ENCODE data around the gene RXRB. TPM values are rescaled to one million over a fixed set of nuclear protein-coding genes. Genes with fewer than 3 reads are reported as not detected.

The RXRB gene
- total and polyA plus RNA-seq, 2 of the 13 experiments (the other 11 are each of a cell fraction or from before 2014, with no cell fraction given): 26.7 to 55.7 TPM

DNA sequence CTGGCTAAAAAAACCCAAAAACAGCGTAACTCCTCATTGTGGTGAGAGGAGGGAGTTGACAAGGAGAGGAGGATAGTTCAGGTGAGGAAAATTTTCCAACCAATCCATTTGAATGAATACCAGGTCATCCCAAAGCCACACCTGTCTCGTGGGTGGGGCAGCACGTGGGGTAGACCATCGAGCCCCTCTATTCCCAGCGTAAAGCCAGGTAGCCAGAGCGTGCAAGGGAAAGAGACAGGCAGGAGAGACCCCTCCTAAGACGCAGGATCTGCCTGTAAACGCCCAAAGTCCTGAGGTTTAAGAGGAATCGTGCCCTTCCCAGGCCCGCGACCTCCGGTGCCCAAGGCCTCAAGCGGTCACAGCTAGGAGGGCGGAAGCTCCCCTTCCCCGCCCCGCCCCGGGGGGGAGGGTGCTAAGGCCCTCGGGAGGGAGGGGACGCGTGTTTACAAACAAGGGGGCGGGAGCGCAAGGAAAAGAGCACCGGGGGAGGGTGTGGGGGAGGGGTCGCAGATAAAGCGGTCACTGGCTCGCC, 712 bp downstream of the RXRB start (continued):
- TF ChIP-seq, protein P1, sequence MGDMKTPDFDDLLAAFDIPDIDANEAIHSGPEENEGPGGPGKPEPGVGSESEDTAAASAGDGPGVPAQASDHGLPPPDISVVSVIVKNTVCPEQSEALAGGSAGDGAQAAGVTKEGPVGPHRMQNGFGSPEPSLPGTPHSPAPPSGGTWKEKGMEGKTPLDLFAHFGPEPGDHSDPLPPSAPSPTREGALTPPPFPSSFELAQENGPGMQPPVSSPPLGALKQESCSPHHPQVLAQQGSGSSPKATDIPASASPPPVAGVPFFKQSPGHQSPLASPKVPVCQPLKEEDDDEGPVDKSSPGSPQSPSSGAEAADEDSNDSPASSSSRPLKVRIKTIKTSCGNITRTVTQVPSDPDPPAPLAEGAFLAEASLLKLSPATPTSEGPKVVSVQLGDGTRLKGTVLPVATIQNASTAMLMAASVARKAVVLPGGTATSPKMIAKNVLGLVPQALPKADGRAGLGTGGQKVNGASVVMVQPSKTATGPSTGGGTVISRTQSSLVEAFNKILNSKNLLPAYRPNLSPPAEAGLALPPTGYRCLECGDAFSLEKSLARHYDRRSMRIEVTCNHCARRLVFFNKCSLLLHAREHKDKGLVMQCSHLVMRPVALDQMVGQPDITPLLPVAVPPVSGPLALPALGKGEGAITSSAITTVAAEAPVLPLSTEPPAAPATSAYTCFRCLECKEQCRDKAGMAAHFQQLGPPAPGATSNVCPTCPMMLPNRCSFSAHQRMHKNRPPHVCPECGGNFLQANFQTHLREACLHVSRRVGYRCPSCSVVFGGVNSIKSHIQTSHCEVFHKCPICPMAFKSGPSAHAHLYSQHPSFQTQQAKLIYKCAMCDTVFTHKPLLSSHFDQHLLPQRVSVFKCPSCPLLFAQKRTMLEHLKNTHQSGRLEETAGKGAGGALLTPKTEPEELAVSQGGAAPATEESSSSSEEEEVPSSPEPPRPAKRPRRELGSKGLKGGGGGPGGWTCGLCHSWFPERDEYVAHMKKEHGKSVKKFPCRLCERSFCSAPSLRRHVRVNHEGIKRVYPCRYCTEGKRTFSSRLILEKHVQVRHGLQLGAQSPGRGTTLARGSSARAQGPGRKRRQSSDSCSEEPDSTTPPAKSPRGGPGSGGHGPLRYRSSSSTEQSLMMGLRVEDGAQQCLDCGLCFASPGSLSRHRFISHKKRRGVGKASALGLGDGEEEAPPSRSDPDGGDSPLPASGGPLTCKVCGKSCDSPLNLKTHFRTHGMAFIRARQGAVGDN (CRISPR knock-in tag; IDR thresholded peaks at IDR 0.05): no peak; the same call in 1 of the 2 replicates
- TF ChIP-seq ZNF644 (CRISPR knock-in tag; IDR thresholded peaks at IDR 0.05; ENCODE audit: low read depth) (0 out of 2 replicates have a peak, but pooled peaks have one; percentile 11), PLRG1 (conservative IDR thresholded peaks at IDR 0.05) (no peak), BCL6 (CRISPR knock-in tag; IDR thresholded peaks at IDR 0.05) (peak; percentile 55; the same call in 1 of the 2 replicates), ZNF30 (CRISPR knock-in tag; IDR thresholded peaks at IDR 0.05) (0 out of 2 replicates have a peak, but pooled peaks have one; percentile 60), ZNF724P (CRISPR knock-in tag; IDR thresholded peaks at IDR 0.05; ENCODE audit: borderline replicate concordance) (0 out of 2 replicates have a peak, but pooled peaks have one; percentile 13), ZMAT3 (CRISPR knock-in tag; conservative IDR thresholded peaks at IDR 0.05) (no peak; the same call in none of the 2 replicates), EEA1 (CRISPR knock-in tag; IDR thresholded peaks at IDR 0.05; ENCODE audit: borderline replicate concordance) (0 out of 2 replicates have a peak, but pooled peaks have one; percentile 47), HNRNPLL (IDR thresholded peaks at IDR 0.05; ENCODE audit: low read depth, low read length, poor library complexity, severe bottlenecking) (no peak), YEATS2 (CRISPR knock-in tag; IDR thresholded peaks at IDR 0.05; ENCODE audit: borderline replicate concordance) (peak; percentile 2; the same call in 1 of the 2 replicates), FOXP1 (IDR thresholded peaks at IDR 0.05) (peak; percentile 98), FOXP1 (CRISPR knock-in tag; IDR thresholded peaks at IDR 0.05) (peak; percentile 99), THAP11 (CRISPR knock-in tag; IDR thresholded peaks at IDR 0.05) (0 out of 2 replicates have a peak, but pooled peaks have one; percentile 39)
- TF ChIP-seq, protein P2, sequence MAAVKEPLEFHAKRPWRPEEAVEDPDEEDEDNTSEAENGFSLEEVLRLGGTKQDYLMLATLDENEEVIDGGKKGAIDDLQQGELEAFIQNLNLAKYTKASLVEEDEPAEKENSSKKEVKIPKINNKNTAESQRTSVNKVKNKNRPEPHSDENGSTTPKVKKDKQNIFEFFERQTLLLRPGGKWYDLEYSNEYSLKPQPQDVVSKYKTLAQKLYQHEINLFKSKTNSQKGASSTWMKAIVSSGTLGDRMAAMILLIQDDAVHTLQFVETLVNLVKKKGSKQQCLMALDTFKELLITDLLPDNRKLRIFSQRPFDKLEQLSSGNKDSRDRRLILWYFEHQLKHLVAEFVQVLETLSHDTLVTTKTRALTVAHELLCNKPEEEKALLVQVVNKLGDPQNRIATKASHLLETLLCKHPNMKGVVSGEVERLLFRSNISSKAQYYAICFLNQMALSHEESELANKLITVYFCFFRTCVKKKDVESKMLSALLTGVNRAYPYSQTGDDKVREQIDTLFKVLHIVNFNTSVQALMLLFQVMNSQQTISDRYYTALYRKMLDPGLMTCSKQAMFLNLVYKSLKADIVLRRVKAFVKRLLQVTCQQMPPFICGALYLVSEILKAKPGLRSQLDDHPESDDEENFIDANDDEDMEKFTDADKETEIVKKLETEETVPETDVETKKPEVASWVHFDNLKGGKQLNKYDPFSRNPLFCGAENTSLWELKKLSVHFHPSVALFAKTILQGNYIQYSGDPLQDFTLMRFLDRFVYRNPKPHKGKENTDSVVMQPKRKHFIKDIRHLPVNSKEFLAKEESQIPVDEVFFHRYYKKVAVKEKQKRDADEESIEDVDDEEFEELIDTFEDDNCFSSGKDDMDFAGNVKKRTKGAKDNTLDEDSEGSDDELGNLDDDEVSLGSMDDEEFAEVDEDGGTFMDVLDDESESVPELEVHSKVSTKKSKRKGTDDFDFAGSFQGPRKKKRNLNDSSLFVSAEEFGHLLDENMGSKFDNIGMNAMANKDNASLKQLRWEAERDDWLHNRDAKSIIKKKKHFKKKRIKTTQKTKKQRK (IDR thresholded peaks at IDR 0.05; ENCODE audit: low read length): no peak
- TF ChIP-seq, protein P3, sequence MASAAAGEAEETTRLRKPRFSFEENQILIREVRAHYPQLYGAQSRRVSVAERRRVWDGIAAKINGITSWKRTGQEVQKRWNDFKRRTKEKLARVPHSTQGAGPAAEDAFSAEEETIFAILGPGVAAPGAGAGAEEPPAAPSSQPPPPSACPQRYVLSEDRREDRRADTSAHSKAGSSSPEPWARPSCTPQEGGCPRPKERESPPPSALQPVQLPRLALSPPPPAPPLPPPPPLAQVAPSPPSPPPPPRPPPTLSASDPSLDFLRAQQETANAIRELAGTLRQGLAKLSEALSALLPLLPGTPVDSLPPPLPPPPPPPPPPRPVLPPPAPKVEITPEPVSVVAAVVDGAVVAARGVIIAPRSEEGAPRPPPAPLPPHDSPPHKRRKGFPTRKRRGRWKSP (CRISPR knock-in tag; IDR thresholded peaks at IDR 0.05): peak; percentile 78
- TF ChIP-seq, protein P4, sequence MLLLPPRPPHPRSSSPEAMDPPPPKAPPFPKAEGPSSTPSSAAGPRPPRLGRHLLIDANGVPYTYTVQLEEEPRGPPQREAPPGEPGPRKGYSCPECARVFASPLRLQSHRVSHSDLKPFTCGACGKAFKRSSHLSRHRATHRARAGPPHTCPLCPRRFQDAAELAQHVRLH (CRISPR knock-in tag; IDR thresholded peaks at IDR 0.05; ENCODE audit: borderline replicate concordance, low read depth): peak; percentile 41; the same call in 1 of the 2 replicates
- TF ChIP-seq, protein P5, sequence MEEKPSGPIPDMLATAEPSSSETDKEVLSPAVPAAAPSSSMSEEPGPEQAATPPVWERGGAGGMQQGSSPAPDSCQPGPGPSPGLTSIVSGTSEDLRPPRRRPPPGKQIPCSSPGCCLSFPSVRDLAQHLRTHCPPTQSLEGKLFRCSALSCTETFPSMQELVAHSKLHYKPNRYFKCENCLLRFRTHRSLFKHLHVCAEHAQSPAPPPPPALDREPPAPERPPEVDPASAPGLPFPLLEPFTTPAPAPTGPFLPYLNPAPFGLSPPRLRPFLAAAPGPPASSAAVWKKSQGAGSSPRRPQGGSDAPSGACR (CRISPR knock-in tag; IDR thresholded peaks at IDR 0.05): peak; percentile 49; the same call in 1 of the 2 replicates
- TF ChIP-seq, protein P6, sequence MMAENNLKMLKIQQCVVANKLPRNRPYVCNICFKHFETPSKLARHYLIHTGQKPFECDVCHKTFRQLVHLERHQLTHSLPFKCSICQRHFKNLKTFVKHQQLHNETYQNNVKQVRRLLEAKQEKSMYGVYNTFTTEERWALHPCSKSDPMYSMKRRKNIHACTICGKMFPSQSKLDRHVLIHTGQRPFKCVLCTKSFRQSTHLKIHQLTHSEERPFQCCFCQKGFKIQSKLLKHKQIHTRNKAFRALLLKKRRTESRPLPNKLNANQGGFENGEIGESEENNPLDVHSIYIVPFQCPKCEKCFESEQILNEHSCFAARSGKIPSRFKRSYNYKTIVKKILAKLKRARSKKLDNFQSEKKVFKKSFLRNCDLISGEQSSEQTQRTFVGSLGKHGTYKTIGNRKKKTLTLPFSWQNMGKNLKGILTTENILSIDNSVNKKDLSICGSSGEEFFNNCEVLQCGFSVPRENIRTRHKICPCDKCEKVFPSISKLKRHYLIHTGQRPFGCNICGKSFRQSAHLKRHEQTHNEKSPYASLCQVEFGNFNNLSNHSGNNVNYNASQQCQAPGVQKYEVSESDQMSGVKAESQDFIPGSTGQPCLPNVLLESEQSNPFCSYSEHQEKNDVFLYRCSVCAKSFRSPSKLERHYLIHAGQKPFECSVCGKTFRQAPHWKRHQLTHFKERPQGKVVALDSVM (CRISPR knock-in tag; IDR thresholded peaks at IDR 0.05): 0 out of 2 replicates have a peak, but pooled peaks have one; percentile 23
